Esophagus muscularis mucosa (tissue), 4 donors: ENCODE data around the gene GLO1. TPM values are rescaled to one million over a fixed set of nuclear protein-coding genes. Genes with fewer than 3 reads are reported as not detected.

Experiments
- DNase-seq: peaks from one replicate; pipeline ENCODE4 v3.0.0-alpha.2; 2017; ENCODE audit errors: extremely low spot score
- H3K27ac ChIP-seq, 4 donors: fragments of 200-600 bp; sonication (generic); replicated peaks in 1 of 4; 1 replicate in 3 of 4; 2 replicates in 1 of 4; pipeline ENCODE4 v1.5.1; 2016 to 2019; ENCODE audit warnings: mild to moderate bottlenecking in 1 of 4
- H3K27me3 ChIP-seq, 4 donors: fragments of 200-600 bp; sonication (generic); one replicate each; pipeline versions ENCODE4 v1.5.1 to v1.6.0; 2016 to 2019
- H3K36me3 ChIP-seq, 4 donors: fragments of 200-600 bp; sonication (generic); one replicate each; pipeline ENCODE4 v1.5.1; 2016 to 2019
- H3K4me1 ChIP-seq, 4 donors: fragments of 200-600 bp; sonication (generic); one replicate each; pipeline ENCODE4 v1.5.1; 2016 to 2019
- H3K4me3 ChIP-seq, 4 donors: fragments of 200-600 bp; sonication (generic); 1 replicate in 2 of 4; 2 replicates in 2 of 4; pipeline ENCODE4 v1.5.1; 2016 to 2019; ENCODE audit warnings: mild to moderate bottlenecking in 4 of 4, moderate library complexity in 1 of 4
- H3K9me3 ChIP-seq, 4 donors: fragments of 200-600 bp; sonication (generic); 1 replicate in 3 of 4; 2 replicates in 1 of 4; pipeline ENCODE4 v1.5.1; 2016 to 2019
- EP300 ChIP-seq: sonication (generic); formaldehyde crosslinking; IDR thresholded peaks from one replicate; pipeline ENCODE4 v1.6.1; 2017; ENCODE audit warnings: antibody characterized with exemption
- POLR2A ChIP-seq: fragments of 450-650 bp; IDR thresholded peaks from one replicate; pipeline ENCODE4 v1.6.1; 2017; ENCODE audit warnings: antibody characterized with exemption, moderate library complexity, mild to moderate bottlenecking, low read depth
- POLR2AphosphoS5 ChIP-seq, 2 donors: sonication (generic); formaldehyde crosslinking; IDR thresholded peaks; one replicate each; pipeline ENCODE4 v1.6.1; 2017; ENCODE audit warnings: antibody characterized with exemption in 2 of 2
- WGBS: methylation state at CpG from one replicate; pipeline ENCODE4 v1.1.5; 2018; 5-methylcytosine and 5-hydroxymethylcytosine counted together
- intact Hi-C: fragments of 100-400 bp; cut with DNase I; formaldehyde crosslinking; loops from one replicate; pipeline ENCODE4 v1.15.1; 2023
- total RNA-seq, 4 donors: library from RNA; depleted of rRNA; stranded (reverse); fragments of >200 nt; gene quantifications; one replicate each; pipeline versions ENCODE4 v1.1.0 to v1.2.1, GENCODE V29; 2016
- TF ChIP-seq, protein P1 (sequence below), 3 experiments: fragments of 200-600 bp in 2 of 3; fragments of 450-650 bp in 1 of 3; sonication (generic) in 2 of 3; IDR thresholded peaks; one replicate each; pipeline ENCODE4 v1.5.1; 2017 to 2019; ENCODE audit warnings: antibody characterized with exemption in 3 of 3, mild to moderate bottlenecking in 2 of 3, moderate library complexity in 1 of 3

GLO1 gene
- total RNA-seq, 4 donors from 2014 or later, result 61.5 to 92.5 (median 70.4) TPM

DNA sequence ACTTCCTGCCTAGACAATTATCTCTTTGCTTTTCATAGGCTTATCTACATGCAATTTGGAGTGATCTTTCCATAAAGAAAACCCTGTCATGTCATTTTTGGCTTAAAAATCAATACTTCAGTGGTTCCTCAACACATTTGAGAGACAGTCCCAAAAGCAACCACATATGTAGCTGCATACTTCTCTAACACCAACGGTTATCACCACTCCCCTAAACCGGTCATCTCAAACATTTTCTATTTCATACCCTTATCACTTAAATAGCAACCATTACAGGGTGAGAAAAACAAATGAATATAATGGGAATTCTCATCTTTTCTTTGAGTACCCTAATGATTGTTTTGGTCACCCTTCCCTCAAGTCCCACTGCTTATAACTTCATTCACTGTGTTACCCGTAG is 5.1 kb downstream of the GLO1 start:
- no peaks in the 10 kb centered on the region for H3K36me3 ChIP-seq
- DNase-seq, result no peak
- H3K27me3 ChIP-seq, result no peaks in the 10 kb centered on the region
- no peak overlapping the region for H3K4me3 ChIP-seq
- 90% methylated on average over 3 of the region's 3 CpGs for WGBS
- H3K9me3 ChIP-seq, result peaks cover 0 to 7% (median 3%) of the 10 kb centered on the region in 4 donors
- TF ChIP-seq POLR2A (no peak), EP300 (no peak), POLR2AphosphoS5 (IDR thresholded peaks at IDR 0.05) (no peak)
- TF ChIP-seq, protein P1, sequence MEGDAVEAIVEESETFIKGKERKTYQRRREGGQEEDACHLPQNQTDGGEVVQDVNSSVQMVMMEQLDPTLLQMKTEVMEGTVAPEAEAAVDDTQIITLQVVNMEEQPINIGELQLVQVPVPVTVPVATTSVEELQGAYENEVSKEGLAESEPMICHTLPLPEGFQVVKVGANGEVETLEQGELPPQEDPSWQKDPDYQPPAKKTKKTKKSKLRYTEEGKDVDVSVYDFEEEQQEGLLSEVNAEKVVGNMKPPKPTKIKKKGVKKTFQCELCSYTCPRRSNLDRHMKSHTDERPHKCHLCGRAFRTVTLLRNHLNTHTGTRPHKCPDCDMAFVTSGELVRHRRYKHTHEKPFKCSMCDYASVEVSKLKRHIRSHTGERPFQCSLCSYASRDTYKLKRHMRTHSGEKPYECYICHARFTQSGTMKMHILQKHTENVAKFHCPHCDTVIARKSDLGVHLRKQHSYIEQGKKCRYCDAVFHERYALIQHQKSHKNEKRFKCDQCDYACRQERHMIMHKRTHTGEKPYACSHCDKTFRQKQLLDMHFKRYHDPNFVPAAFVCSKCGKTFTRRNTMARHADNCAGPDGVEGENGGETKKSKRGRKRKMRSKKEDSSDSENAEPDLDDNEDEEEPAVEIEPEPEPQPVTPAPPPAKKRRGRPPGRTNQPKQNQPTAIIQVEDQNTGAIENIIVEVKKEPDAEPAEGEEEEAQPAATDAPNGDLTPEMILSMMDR (IDR thresholded peaks at IDR 0.05), result no peak
- H3K4me1 ChIP-seq, result peaks cover 0 to 16% (median 6%) of the 10 kb centered on the region in 4 donors
- no peak overlapping the region for H3K27ac ChIP-seq
- intact Hi-C loops, result no loop called here

DNA sequence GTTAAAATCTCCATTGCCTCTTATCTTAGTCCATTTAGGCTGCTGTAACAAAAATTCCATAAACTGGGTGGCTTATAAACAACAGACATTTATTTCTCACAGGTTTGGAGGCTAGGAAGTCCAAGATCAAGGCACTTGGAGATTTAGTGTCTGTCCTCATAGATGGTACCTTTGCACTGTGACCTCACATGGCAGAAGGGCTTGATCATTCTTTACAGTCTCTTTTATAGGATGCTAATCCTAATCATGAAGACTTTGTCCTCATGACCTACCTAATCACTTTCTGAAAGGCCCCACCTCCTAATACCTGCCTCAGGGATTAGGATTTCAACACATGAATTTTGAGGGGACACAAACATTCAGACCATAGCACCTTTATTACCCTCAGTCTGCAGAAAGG is 6.6 kb downstream of the GLO1 start:
- Histone ChIP-seq H3K27ac (no peak overlapping the region), H3K4me3 (no peak overlapping the region), H3K9me3 (peaks cover 0 to 7% (median 3%) of the 10 kb centered on the region in 4 donors), H3K36me3 (no peaks in the 10 kb centered on the region), H3K4me1 (peaks cover 0 to 4% (median under 1%) of the 10 kb centered on the region in 4 donors), H3K27me3 (no peaks in the 10 kb centered on the region)
- DNase-seq, result no peak
- no peak for TF ChIP-seq EP300
- intact Hi-C loops, result no loop called here

DNA sequence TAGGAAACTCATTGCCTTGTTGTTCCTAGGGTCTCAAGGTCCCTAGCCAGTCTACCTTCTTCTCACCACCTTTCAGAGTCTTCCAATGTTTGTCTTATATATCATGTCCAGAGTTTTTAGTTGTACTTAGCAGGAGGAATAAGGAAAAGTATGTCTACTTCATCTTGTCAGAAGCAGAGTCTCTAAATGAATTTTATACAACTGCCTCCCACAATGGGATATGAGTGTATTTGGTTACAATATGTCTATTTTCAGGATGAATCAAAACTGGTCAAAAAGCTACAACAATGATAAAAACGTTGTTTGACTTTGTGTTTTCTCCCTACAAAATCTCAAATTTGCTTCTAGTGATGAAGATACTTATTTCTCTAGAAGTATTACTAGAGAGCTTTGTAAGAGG is 7.0 kb downstream of the GLO1 start:
- H3K36me3 ChIP-seq, result no peaks in the 10 kb centered on the region
- intact Hi-C loops, result no loop called here
- H3K4me3 ChIP-seq, result no peak overlapping the region
- WGBS, result 74% methylated on average over 1 of the region's 1 CpG
- no peak for DNase-seq
- no peak for TF ChIP-seq EP300
- no peak for TF ChIP-seq POLR2AphosphoS5 (IDR thresholded peaks at IDR 0.05)
- TF ChIP-seq, protein P1 (IDR thresholded peaks at IDR 0.05), result no peak
- TF ChIP-seq POLR2A, result no peak
- peaks cover 0 to 7% (median 3%) of the 10 kb centered on the region in 4 donors for H3K9me3 ChIP-seq
- H3K4me1 ChIP-seq, result peaks cover 0 to 4% (median 2%) of the 10 kb centered on the region in 4 donors
- no peaks in the 10 kb centered on the region for H3K27me3 ChIP-seq
- H3K27ac ChIP-seq, result no peak overlapping the region

DNA sequence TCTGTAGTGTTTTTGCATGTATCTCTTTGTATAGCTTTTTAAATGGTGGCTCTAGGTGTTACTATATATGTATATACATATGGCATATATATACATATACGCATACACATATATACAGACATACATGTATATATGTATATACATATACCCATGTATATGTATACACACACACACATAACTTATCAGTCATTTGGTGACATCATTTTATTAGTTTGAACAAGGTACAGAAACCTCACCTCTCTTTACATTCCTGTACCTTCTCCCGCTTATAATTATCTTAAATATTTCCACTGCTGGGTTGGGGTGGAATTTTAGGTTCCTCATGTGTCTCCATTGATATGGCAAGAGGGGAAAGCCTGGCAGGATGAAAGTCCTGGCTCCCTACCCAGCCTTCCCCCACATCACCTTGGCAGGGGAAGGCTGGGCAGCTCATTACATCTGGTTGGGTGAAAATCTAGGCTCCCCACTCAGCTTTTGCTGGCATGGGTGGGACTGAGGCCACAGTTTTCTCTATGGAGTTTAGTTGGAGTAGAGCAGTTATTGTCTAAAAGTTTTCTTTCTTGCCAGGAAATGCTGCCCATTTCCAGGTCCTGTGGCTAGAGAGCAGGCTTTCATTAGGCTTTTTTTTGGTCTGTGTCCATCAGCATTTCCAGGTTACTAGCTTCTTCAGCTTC is 7.6 kb downstream of the GLO1 start:
- Histone ChIP-seq H3K27ac (no peak overlapping the region), H3K4me1 (peaks cover 0 to 6% (median 3%) of the 10 kb centered on the region in 4 donors), H3K4me3 (no peak overlapping the region), H3K36me3 (no peaks in the 10 kb centered on the region), H3K27me3 (no peaks in the 10 kb centered on the region), H3K9me3 (peaks cover 0 to 5% (median 2%) of the 10 kb centered on the region in 4 donors)
- DNase-seq, result no peak
- TF ChIP-seq, protein P1 (IDR thresholded peaks at IDR 0.05), result no peak
- TF ChIP-seq POLR2AphosphoS5 (IDR thresholded peaks at IDR 0.05) (no peak), EP300 (no peak), POLR2A (no peak)
- intact Hi-C loops, result no loop called here
- 96% methylated on average over 2 of the region's 2 CpGs for WGBS

DNA sequence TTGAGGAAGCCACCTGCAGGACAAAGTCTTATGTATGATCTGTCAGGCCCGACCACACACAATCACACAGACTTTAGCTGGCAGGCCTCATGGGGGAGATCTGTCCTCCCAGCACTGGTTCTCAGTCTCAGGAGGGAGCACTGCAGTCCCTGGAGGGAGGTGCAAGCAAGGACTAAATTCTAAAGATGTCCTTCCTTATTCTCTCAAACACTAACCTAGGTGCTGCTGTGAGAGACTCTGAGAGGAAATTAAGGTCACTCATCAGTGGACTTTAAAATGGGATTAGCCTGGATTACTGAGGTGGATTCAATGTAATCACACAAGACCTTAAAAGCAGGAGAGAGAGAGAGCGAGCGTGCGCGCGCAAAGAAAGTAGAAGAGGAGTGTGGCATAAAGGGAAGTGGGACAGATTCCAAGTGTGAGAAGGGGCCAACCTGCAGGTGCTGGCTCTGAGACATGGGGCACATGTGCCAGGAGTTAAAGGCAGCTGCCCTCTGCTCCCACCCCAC is 14.3 kb downstream of the GLO1 start:
- WGBS, result 74% methylated on average over 6 of the region's 6 CpGs
- no peak overlapping the region for H3K27ac ChIP-seq

More for the DNA sequence above, 14.3 kb downstream of the GLO1 start:
- Histone ChIP-seq H3K27me3 (no peaks in the 10 kb centered on the region), H3K4me1 (peaks cover 0 to 30% (median 17%) of the 10 kb centered on the region in 4 donors), H3K4me3 (no peak overlapping the region), H3K36me3 (peaks cover 3 to 19% (median 10%) of the 10 kb centered on the region in 4 donors), H3K9me3 (no peaks in the 10 kb centered on the region)
- TF ChIP-seq POLR2AphosphoS5 (IDR thresholded peaks at IDR 0.05) (no peak), POLR2A (no peak), EP300 (no peak)
- TF ChIP-seq, protein P1 (IDR thresholded peaks at IDR 0.05), result no peak
- intact Hi-C loops, result no loop called here
- no peak for DNase-seq
